Keratinocyte (primary cell): Measurements from ENCODE around the gene SMARCC1. TPM values are rescaled to one million over a fixed set of nuclear protein-coding genes. Genes with fewer than 3 reads are reported as not detected.
"Not testable (repeated sequence)": the region's sequence is repeated elsewhere in the genome, so short reads cannot be mapped to it uniquely, and the experiment has no call there.

ENCODE experiments used
- DNase-seq: peaks from one replicate; pipeline ENCODE4 v3.0.0-alpha.2; 2011; ENCODE audit warnings: low read depth, missing footprints, low spot score
- FAIRE-seq: peaks from 2 replicates; lab custom pipeline; 2011; peaks lifted over from hg19 to GRCh38; lab: Jason Lieb, UNC
- H2AFZ ChIP-seq: 2 replicates; pipeline ENCODE4 v1.6.0; 2012; ENCODE audit warnings: low read length, control low read depth, inconsistent platforms; ENCODE audit not compliant: control insufficient read depth
- H3K27ac ChIP-seq: 2 replicates; pipeline ENCODE4 v1.5.1; 2011; ENCODE audit warnings: low read length; ENCODE audit not compliant: control insufficient read depth, insufficient read depth
- H3K27me3 ChIP-seq: 3 replicates; pipeline ENCODE4 v1.6.0; 2011; ENCODE audit warnings: low read length; ENCODE audit not compliant: control insufficient read depth, insufficient read depth; ENCODE audit errors: extremely low read depth
- H3K36me3 ChIP-seq, 2 experiments: 2 replicates in 1 of 2; 3 replicates in 1 of 2; pipeline ENCODE4 v1.5.1; 2011; ENCODE audit warnings: low read length in 2 of 2, mild to moderate bottlenecking in 1 of 2; ENCODE audit not compliant: control insufficient read depth in 2 of 2, insufficient read depth in 2 of 2; ENCODE audit errors: extremely low read depth in 1 of 2
- H3K4me1 ChIP-seq: 3 replicates; pipeline ENCODE4 v1.5.1; 2011; ENCODE audit warnings: low read length; ENCODE audit not compliant: control insufficient read depth, insufficient read depth; ENCODE audit errors: extremely low read depth
- H3K4me2 ChIP-seq: 3 replicates; pipeline ENCODE4 v1.6.0; 2011; ENCODE audit warnings: low read depth, low read length; ENCODE audit not compliant: control insufficient read depth, insufficient read depth; ENCODE audit errors: extremely low read depth
- H3K4me3 ChIP-seq, 3 experiments: fragments of 200-600 bp in 1 of 3; sonication (generic) in 1 of 3; 2 replicates in 2 of 3; 3 replicates in 1 of 3; pipeline ENCODE4 v1.5.1; 2011 to 2016; ENCODE audit warnings: low read length in 3 of 3, mild to moderate bottlenecking in 3 of 3, control low read depth in 2 of 3, inconsistent platforms in 1 of 3, low read depth in 1 of 3, mixed read lengths in 1 of 3, mixed run types in 1 of 3, moderate library complexity in 1 of 3; ENCODE audit not compliant: control insufficient read depth in 2 of 3, insufficient read depth in 2 of 3; ENCODE audit errors: extremely low read depth in 1 of 3
- H3K79me2 ChIP-seq: 2 replicates; pipeline ENCODE4 v1.6.0; 2012; ENCODE audit warnings: low read length; ENCODE audit not compliant: control insufficient read depth, insufficient read depth
- H3K9ac ChIP-seq: 3 replicates; pipeline ENCODE4 v1.6.0; 2011; ENCODE audit warnings: low read length; ENCODE audit not compliant: control insufficient read depth, insufficient read depth; ENCODE audit errors: extremely low read depth
- H3K9me1 ChIP-seq: 3 replicates; pipeline ENCODE4 v1.6.0; 2011; ENCODE audit warnings: low read length; ENCODE audit not compliant: control insufficient read depth, insufficient read depth; ENCODE audit errors: extremely low read depth
- H3K9me3 ChIP-seq: 2 replicates; pipeline ENCODE4 v1.5.1; 2012; ENCODE audit warnings: low read depth, low read length; ENCODE audit not compliant: control insufficient read depth
- H4K20me1 ChIP-seq: 3 replicates; pipeline ENCODE4 v1.6.0; 2011; ENCODE audit warnings: low read length; ENCODE audit not compliant: control insufficient read depth, insufficient read depth; ENCODE audit errors: extremely low read depth
- EZH2 ChIP-seq: IDR thresholded peaks from one replicate; pipeline ENCODE4 v1.6.1; 2012; ENCODE audit warnings: inconsistent platforms, mild to moderate bottlenecking, low read length, moderate library complexity
- dilution Hi-C: fragments of 300-500 bp; cut with MboI; formaldehyde crosslinking; loops from one replicate; pipeline ENCODE4 v1.7.0; 2020; ENCODE audit warnings: low sequenced_read_pairs; ENCODE audit not compliant: extremely low pct_ligation_motif_present
- polyA plus RNA-seq, 5 experiments: library from polyadenylated mRNA; depleted of rRNA in 3 of 5; stranded (reverse) in 3 of 5; stranded (forward) in 1 of 5; unstranded in 1 of 5; fragments of >200 nt; gene quantifications; 1 replicate in 1 of 5; 2 replicates in 3 of 5; 3 replicates in 1 of 5; pipeline versions ENCODE4 v1.2.1 to v1.2.3, GENCODE V29; 2011 to 2012; ENCODE audit warnings: missing spikeins in 2 of 5, low read depth in 1 of 5, low replicate concordance in 1 of 5
- TF ChIP-seq, protein P1 (sequence below), 3 experiments: IDR thresholded peaks in 1 of 3; conservative IDR thresholded peaks in 1 of 3; optimal IDR thresholded peaks in 1 of 3; 2 replicates in 2 of 3; 3 replicates in 1 of 3; pipeline versions ENCODE3 to v1.5.1; 2011; ENCODE audit warnings: low read length in 3 of 3, mild to moderate bottlenecking in 3 of 3, moderate library complexity in 2 of 3, control low read depth in 1 of 3, inconsistent platforms in 1 of 3; ENCODE audit not compliant: insufficient read depth in 2 of 3; ENCODE audit errors: extremely low read depth in 1 of 3

SMARCC1 gene
- polyA plus RNA-seq, 1 donor (not counting 4 experiments of a cell fraction or from before 2014, with no cell fraction given) = 39.7 TPM

DNA sequence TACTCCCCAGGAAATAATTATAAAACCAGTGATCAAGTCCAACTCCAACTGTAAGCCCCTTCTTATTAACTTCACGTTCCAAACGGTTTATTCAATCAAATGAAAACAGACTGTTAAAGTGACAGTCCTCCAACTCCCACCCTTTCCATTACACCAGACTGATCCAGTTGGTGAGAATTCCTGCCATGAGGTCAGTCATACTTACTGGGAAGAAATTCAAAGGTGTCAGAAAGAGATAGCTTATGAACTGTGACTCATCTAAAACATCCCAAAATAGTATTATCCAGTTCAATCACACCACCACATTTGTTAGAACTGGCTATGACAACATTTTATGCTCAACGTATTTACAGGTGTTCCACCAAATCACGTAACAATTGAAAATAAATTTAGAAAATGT lies 19.5 kb downstream of the SMARCC1 start:
- Histone ChIP-seq H3K79me2 (peaks cover 59% of the 10 kb centered on the region), H4K20me1 (no peaks in the 10 kb centered on the region), H3K9me3 (no peaks in the 10 kb centered on the region), H2AFZ (no peak overlapping the region), H3K9me1 (no peaks in the 10 kb centered on the region), H3K4me3 (no peak overlapping the region), H3K9ac (no peak overlapping the region), H3K4me2 (no peak overlapping the region), H3K36me3 (peaks cover 0 to 1% of the 10 kb centered on the region in 2 experiments), H3K4me1 (no peaks in the 10 kb centered on the region), H3K27me3 (no peaks in the 10 kb centered on the region), H3K27ac (no peak overlapping the region)
- FAIRE-seq (no peak), DNase-seq (no peak)
- TF ChIP-seq, protein P1, sequence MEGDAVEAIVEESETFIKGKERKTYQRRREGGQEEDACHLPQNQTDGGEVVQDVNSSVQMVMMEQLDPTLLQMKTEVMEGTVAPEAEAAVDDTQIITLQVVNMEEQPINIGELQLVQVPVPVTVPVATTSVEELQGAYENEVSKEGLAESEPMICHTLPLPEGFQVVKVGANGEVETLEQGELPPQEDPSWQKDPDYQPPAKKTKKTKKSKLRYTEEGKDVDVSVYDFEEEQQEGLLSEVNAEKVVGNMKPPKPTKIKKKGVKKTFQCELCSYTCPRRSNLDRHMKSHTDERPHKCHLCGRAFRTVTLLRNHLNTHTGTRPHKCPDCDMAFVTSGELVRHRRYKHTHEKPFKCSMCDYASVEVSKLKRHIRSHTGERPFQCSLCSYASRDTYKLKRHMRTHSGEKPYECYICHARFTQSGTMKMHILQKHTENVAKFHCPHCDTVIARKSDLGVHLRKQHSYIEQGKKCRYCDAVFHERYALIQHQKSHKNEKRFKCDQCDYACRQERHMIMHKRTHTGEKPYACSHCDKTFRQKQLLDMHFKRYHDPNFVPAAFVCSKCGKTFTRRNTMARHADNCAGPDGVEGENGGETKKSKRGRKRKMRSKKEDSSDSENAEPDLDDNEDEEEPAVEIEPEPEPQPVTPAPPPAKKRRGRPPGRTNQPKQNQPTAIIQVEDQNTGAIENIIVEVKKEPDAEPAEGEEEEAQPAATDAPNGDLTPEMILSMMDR (optimal IDR thresholded peaks at IDR 0.05 in 1 of 3, IDR thresholded peaks at IDR 0.05 in 1 of 3, conservative IDR thresholded peaks at IDR 0.05 in 1 of 3; ENCODE audit: extremely low read depth in 1 of 3, insufficient read depth in 2 of 3, low read length in 3 of 3) = no peak
- TF ChIP-seq EZH2 = no peak
- dilution Hi-C loops = no loop called here

DNA sequence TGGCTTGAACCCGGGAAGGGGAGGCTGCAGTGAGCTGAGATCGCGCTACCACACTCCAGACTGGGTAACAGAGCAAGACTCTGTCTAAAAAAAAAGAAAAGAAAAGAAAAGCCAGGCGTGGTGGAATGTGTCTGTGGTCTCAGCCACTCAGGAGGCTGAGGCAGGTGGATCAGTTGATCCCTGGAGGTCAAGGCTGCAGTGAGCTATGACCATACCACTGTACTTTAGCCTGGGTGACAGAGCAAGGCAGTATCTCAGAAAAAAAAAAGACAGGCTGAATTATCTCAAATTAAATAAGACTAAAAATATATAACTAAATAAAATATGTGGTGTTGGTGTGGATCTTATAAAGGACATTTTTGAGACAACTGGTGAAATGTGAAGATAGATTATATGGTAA lies 20.6 kb downstream of the SMARCC1 start:
- H3K4me1 ChIP-seq = no peaks in the 10 kb centered on the region
- H3K4me3 ChIP-seq = no peak overlapping the region
- H3K27me3 ChIP-seq = no peaks in the 10 kb centered on the region
- peaks cover 4% of the 10 kb centered on the region for H4K20me1 ChIP-seq
- TF ChIP-seq EZH2 = no peak
- TF ChIP-seq, protein P1 (optimal IDR thresholded peaks at IDR 0.05 in 1 of 3, IDR thresholded peaks at IDR 0.05 in 1 of 3, conservative IDR thresholded peaks at IDR 0.05 in 1 of 3; ENCODE audit: extremely low read depth in 1 of 3, insufficient read depth in 2 of 3, low read length in 3 of 3) = no peak
- dilution Hi-C loops = no loop called here
- no peak overlapping the region for H2AFZ ChIP-seq
- no peaks in the 10 kb centered on the region for H3K9me1 ChIP-seq
- H3K9ac ChIP-seq = no peak overlapping the region
- H3K27ac ChIP-seq = no peak overlapping the region
- DNase-seq (no peak), FAIRE-seq (no peak)
- H3K36me3 ChIP-seq = peaks cover 0 to 1% of the 10 kb centered on the region in 2 experiments
- no peak overlapping the region for H3K4me2 ChIP-seq
- peaks cover 63% of the 10 kb centered on the region for H3K79me2 ChIP-seq
- no peaks in the 10 kb centered on the region for H3K9me3 ChIP-seq

DNA sequence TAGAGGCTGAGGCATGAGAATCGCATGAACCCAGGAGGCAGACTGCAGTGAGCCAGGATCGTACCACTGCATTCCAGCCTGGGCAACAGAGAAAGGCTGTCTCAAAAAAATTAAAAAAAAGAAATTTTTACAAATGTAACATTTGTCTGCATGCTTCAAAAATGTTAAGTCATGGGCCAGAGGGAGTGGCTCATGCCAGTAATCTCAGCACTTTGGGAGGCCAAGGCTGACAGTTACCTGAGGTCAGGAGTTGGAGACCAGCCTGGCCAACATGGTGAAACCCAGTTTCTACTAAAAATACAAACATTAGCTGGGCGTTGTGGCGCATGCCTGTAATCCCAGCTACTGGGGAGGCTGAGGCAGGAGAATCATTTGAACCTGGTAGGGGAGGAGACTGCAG lies 21.5 kb downstream of the SMARCC1 start:
- H3K4me3 ChIP-seq, H3K4me2 ChIP-seq, H3K27me3 ChIP-seq, DNase-seq, H3K9me3 ChIP-seq, H3K4me1 ChIP-seq, FAIRE-seq, H3K27ac ChIP-seq, H2AFZ ChIP-seq, H3K9ac ChIP-seq, dilution Hi-C loops, H3K36me3 ChIP-seq, H3K9me1 ChIP-seq, H4K20me1 ChIP-seq: not testable (repeated sequence)
- peaks cover 65% of the 10 kb centered on the region for H3K79me2 ChIP-seq
